Cardiac septum (tissue), 1 donor: ENCODE measurements around the gene FBXW11. TPM values are rescaled to one million over a fixed set of nuclear protein-coding genes. Genes with fewer than 3 reads are reported as not detected.

Source experiments
- DNase-seq: peaks from one replicate; pipeline ENCODE4 v3.0.0-alpha.2; 2020; ENCODE audit warnings: low spot score
- intact Hi-C: fragments of 100-400 bp; cut with DNase I; formaldehyde crosslinking; loops from one replicate; pipeline ENCODE4 v1.14.0; 2022
- total RNA-seq: library from RNA; stranded (reverse); fragmentation: NEBNext Ultra II Directional; extraction: Animal tissue kit (Norgen Biotek cat#: 25700); gene quantifications from one replicate; pipeline ENCODE4 v1.2.1, GENCODE V29; 2021
- donor health status: DM: no; HTN: no; CAD: no.

Gene FBXW11
- total RNA-seq, 1 donor from 2014 or later = 94.4 TPM

GRCh38 chr5:171839112-171839511, 167.3 kb downstream of the FBXW11 start:
- intact Hi-C loops = no loop called here
- no peak for DNase-seq

- no peak for DNase-seq
- intact Hi-C loops = no loop called here
Observed at GRCh38 chr5:171838066-171838465, 168.4 kb downstream of the FBXW11 start.

GRCh38 chr5:171837522-171837921, 168.9 kb downstream of the FBXW11 start:
- no peak for DNase-seq
- intact Hi-C loops = no loop called here

- no peak for DNase-seq
- intact Hi-C loops = no loop called here
Observed at GRCh38 chr5:171835066-171835465, 171.4 kb downstream of the FBXW11 start.

- intact Hi-C loops = no loop called here
- no peak for DNase-seq
Observed at GRCh38 chr5:171834461-171834860, 172.0 kb downstream of the FBXW11 start.

GRCh38 chr5:171832775-171833174, 173.7 kb downstream of the FBXW11 start:
- no peak for DNase-seq
- intact Hi-C loops = no loop called here

- intact Hi-C loops = no loop called here
Observed at GRCh38 chr5:171830686-171831085, 175.8 kb downstream of the FBXW11 start.

GRCh38 chr5:171827162-171827561, 179.3 kb downstream of the FBXW11 start:
- no peak for DNase-seq
- intact Hi-C loops = no loop called here

More at GRCh38 chr5:171830686-171831085, 175.8 kb downstream of the FBXW11 start:
- no peak for DNase-seq

GRCh38 chr5:171826132-171826531, 180.3 kb downstream of the FBXW11 start:
- intact Hi-C loops = no loop called here
- no peak for DNase-seq

GRCh38 chr5:171825051-171825450, 181.4 kb downstream of the FBXW11 start:
- DNase-seq = no peak
- intact Hi-C loops = no loop called here

GRCh38 chr5:171823269-171823668, 183.2 kb downstream of the FBXW11 start:
- DNase-seq = no peak
- intact Hi-C loops = no loop called here

GRCh38 chr5:171821286-171821685, 185.2 kb downstream of the FBXW11 start:
- intact Hi-C loops = no loop called here
- no peak for DNase-seq

GRCh38 chr5:171820561-171820960, 185.9 kb downstream of the FBXW11 start:
- DNase-seq = no peak

GRCh38 chr5:171816666-171817065, 189.8 kb downstream of the FBXW11 start:
- intact Hi-C loops = no loop called here
- DNase-seq = no peak

More at GRCh38 chr5:171820561-171820960, 185.9 kb downstream of the FBXW11 start:
- intact Hi-C loops = no loop called here

GRCh38 chr5:171813813-171814490, 192.5 kb downstream of the FBXW11 start:
- intact Hi-C loops = no loop called here

GRCh38 chr5:171813270-171813669, 193.2 kb downstream of the FBXW11 start:
- DNase-seq = no peak
- intact Hi-C loops = no loop called here

More at GRCh38 chr5:171813813-171814490, 192.5 kb downstream of the FBXW11 start:
- no peak for DNase-seq

Other genes with a start within 250 kb of the FBXW11 start
- gene SMIM23, start 220.8 kb downstream of the FBXW11 start, total RNA-seq = not detected
- gene STK10, start 181.6 kb upstream of the FBXW11 start, total RNA-seq = 12.1 TPM
- not detected for gene EFCAB9, start 187.5 kb upstream of the FBXW11 start, total RNA-seq